Coronary artery (tissue), 2 donors: ENCODE measurements around the gene CLEC10A.

ENCODE experiments used
- DNase-seq: peaks from one replicate; pipeline ENCODE4 v3.0.0-alpha.2; 2017; ENCODE audit warnings: low spot score
- H3K27ac ChIP-seq, 2 donors: fragments of 200-600 bp; sonication (generic); one replicate each; pipeline ENCODE4 v1.5.1; 2016 to 2019
- H3K4me3 ChIP-seq: fragments of 200-600 bp; sonication (generic); 2 replicates; pipeline ENCODE4 v1.5.1; 2016; ENCODE audit warnings: mild to moderate bottlenecking, moderate library complexity
- TF ChIP-seq, protein P1 (sequence below): fragments of 200-600 bp; sonication (generic); IDR thresholded peaks from one replicate; pipeline ENCODE4 v1.5.1; 2019; ENCODE audit warnings: antibody characterized with exemption

Gene CLEC10A

DNA sequence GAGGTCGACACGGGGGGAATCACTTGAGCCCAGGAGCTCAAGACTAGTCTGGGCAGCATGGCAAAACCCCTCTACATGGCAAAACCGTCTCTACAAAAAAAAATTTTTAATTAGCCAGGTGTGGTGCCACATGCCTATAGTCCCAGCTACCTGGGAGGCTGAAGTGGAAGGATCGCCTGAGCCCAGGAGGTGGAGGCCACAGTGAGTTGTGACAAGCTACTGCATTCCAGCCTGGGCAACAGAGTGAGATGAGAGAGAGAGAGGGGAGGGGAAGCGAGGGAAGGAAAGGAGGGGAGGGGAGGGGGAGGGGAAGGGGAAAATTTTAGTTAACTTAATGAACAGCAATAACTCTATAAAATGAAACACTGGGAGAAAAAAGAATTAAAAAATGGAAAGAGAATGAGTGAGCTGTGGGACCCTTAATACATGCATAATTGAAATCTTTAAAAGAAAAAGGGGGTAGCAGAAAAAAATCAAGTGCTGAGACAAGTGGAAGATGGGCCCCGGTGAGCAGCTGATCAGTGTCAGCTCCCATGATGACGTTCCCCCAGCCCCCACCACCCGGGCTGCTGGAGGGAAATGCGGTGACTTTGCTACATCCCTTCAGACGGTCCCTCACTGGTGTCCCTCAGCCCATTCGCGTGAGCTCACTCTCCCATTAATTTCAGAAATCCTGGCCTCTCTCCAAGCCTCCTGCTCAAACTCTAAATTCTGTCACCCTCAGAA is 31.9 kb upstream of the CLEC10A start:
- no peak for DNase-seq
- H3K27ac ChIP-seq = no peak overlapping the region
- TF ChIP-seq, protein P1, sequence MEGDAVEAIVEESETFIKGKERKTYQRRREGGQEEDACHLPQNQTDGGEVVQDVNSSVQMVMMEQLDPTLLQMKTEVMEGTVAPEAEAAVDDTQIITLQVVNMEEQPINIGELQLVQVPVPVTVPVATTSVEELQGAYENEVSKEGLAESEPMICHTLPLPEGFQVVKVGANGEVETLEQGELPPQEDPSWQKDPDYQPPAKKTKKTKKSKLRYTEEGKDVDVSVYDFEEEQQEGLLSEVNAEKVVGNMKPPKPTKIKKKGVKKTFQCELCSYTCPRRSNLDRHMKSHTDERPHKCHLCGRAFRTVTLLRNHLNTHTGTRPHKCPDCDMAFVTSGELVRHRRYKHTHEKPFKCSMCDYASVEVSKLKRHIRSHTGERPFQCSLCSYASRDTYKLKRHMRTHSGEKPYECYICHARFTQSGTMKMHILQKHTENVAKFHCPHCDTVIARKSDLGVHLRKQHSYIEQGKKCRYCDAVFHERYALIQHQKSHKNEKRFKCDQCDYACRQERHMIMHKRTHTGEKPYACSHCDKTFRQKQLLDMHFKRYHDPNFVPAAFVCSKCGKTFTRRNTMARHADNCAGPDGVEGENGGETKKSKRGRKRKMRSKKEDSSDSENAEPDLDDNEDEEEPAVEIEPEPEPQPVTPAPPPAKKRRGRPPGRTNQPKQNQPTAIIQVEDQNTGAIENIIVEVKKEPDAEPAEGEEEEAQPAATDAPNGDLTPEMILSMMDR = no peak
- H3K4me3 ChIP-seq = no peak overlapping the region

DNA sequence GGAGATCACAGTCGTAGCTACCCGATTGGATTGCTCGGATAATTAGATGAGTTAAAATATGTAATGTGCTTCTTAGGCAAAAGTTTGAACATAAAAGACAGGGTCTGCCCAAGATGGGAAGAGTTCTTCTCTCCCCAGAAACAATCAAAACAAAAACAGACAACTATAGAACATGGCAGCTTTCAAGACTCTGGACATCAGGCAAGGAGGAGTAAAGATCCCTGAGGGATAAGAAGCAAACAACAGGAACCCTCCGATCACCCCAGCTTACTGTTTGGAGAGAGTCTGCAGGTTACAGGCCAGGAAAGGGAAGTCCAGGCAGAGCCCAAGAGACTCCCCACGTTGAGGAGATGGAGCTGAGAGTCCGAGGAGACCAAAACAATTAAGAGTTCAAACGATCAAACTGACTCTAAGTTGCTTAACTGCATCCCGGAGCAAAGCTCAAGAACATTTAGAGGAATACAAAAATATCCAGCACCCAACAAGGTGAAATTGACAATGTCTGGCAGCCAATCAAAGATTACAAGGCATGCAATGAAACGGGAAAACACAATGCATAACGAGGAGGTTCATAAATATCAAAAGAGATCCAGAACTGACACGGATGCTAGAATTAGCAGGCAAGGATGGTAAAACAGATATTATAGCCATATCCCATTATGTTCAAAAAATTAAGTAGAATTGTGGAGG is 30.7 kb upstream of the CLEC10A start:
- Histone ChIP-seq H3K4me3 (no peak overlapping the region), H3K27ac (no peak overlapping the region)
- TF ChIP-seq, protein P1 = no peak
- DNase-seq = no peak

DNA sequence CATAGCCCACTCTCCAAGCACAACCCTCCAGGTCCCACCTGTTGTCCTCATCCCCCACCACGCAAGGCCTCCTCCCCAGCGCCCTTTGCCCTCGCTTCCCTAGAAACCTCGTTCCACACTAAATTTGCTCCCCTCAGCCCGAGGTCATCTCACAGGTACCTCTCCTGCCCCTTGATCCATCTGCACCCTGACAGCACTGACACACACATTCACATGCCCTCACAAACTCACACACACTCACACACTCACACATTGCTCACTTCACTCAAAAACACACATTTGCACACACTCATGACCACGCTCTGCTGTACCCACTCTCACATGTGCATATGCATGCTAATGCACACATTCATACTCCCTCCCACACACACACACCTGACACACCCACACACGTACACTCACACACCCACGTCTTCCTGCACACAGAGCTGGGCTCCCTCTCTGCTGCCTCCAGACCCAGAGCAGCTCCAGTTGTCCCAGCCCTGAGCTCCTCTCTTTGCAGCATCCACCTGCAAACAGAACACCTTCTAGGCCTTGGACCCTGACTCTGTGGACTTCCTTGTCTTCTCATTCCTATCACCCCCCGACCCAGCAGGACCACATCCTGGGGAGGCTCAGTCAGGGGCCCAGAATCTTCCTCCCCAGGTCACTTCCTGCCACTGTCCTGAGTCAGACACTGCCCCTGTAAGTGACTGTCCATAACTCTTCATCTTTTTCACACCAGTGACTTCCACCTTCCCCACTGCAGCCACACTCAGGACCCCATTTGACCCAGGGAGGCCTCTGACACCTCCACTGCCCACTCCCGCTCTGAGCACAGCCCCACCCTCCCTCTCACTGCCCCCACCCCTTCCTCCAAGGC is 29.6 kb upstream of the CLEC10A start:
- Histone ChIP-seq H3K4me3 (no peak overlapping the region), H3K27ac (no peak overlapping the region)
- no peak for DNase-seq
- TF ChIP-seq, protein P1 = no peak

DNA sequence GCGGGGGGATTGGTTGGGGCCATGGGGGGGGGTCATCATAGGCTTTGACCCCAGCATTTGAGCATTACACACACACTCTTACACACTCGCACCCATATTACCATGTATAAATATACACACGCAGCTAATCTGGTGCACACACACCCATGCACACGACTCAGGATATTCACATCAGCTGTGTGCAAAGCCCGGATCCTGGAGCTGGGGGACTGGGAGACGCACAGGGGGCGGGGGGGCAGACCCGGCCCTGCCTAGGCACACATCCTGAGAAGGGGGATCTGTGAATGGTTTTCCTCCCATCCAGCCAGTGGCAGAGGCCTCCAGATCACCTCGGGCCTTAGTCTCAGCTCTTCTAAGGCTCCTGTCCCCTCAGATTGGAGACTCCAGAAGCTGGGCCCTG is 28.9 kb upstream of the CLEC10A start:
- TF ChIP-seq, protein P1 = no peak
- Histone ChIP-seq H3K27ac (no peak overlapping the region), H3K4me3 (no peak overlapping the region)
- DNase-seq = no peak

DNA sequence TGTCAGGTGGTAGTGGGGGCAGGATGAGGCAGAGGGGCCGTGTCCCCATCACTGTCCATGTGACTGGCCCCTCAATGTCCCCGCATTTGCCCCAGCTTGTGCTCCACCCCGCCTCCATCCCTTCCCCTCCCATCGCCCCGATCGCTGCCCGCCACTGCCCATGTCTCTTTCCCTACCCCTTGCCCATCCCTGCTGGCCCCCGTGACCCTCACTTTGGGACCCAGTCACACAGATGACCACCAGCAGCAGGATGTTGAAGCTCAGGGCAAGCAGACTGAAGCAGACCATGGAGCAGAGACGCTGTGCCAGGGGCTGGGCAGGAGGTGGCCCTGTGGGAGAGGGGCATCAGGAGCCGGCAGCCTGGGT is 28.5 kb upstream of the CLEC10A start:
- TF ChIP-seq, protein P1 = no peak
- H3K27ac ChIP-seq = no peak overlapping the region
- DNase-seq = no peak
- H3K4me3 ChIP-seq = no peak overlapping the region

DNA sequence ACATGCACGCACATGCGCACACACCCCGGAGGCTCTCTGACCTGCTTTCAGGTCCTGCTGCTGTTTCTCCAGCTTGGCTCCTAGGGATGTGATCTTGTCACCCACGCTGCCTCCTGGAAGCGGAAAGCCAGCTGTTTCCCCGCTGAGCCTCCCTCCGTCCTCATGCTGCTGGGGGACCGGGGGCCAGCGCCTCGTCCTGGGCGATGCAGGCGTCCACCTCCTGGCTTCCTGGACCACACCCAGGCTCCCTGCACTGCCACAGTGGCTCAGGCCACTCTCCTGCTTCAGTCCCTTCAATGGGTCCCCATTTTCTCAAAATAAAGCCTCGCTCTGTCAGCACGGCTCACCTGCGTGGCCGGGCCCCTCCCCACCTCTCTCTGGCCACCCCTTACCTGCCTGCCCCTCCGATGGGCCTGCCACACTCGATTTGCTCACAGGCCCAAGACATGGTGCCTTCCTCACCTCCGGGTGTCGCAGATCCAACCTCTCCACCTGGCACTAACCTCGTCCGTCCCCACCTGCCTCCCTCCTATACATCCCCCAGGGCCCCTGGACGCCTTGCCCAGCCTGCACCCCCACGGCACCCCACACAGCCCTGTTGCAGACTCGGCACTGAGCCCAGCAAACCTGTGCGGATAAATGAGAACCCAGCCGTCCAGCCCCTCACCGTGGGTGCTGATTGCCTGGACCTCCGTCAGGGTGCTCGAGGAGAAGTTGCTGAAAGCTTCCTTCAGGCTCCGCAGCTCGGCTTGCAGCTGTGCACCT is 27.9 kb upstream of the CLEC10A start:
- TF ChIP-seq, protein P1 = no peak
- H3K4me3 ChIP-seq = no peak overlapping the region
- DNase-seq = no peak
- H3K27ac ChIP-seq = no peak overlapping the region
